G401 (cell line): ENCODE results near the gene CDC42BPG. TPM values are rescaled to one million over a fixed set of nuclear protein-coding genes. Genes with fewer than 3 reads are reported as not detected.

ENCODE experiments used
- DNase-seq: peaks from one replicate; pipeline ENCODE4 v3.0.0-alpha.2; 2015; ENCODE audit warnings: low spot score
- in situ Hi-C: cut with HindIII; loops from 2 replicates; pipeline ENCODE4 v1.10.0; 2016; ENCODE audit warnings: low sequenced_read_pairs, mixed read lengths
- total RNA-seq: library from RNA; depleted of rRNA; stranded (reverse); fragments of >200 nt; shearing (Covaris generic); gene quantifications from 2 replicates; pipeline ENCODE4 v1.2.3, GENCODE V29; 2014; rRNA removed

The CDC42BPG gene
- total RNA-seq, 1 experiment from 2014 or later: 1.6 TPM

DNA sequence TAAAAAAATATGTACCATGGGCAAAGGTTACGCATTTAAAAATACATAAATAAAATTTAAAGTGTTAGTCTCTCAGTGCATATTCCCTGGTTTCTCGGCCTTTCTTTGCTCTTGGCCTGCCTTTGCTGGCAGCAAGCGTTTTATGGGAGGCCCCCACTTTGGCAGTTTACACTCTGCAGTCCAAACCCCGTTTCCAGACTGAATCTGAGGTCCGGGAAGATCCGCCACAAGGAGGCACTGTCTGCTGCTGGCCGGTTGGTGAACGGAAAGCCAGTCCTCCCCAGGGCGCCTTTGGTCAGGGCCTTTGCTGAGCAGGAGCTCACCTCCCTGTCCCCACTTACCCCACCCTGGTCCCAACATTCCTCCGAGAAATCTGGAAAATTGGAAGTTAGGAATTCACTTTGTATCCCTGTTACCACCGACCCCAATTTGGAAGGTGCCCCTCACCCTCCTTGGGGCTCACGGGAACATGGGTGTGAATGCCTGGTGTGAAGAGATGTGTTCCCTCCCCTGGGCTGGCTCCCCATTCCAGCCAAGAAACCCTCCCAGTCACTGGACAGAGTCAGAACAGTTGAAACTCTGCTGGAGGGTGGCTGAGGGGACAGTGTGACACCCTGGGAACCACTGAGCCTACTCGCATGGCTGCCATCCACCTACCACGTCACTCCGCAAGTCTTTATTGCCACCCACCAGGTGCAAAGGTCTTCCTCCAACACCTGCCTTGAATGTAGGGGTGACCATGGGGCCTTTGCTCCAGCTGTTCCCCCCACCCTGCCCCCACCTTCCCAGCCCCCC is 56.7 kb downstream of the CDC42BPG start:
- in situ Hi-C loops: no loop called here
- DNase-seq: peak; percentile 58

DNA sequence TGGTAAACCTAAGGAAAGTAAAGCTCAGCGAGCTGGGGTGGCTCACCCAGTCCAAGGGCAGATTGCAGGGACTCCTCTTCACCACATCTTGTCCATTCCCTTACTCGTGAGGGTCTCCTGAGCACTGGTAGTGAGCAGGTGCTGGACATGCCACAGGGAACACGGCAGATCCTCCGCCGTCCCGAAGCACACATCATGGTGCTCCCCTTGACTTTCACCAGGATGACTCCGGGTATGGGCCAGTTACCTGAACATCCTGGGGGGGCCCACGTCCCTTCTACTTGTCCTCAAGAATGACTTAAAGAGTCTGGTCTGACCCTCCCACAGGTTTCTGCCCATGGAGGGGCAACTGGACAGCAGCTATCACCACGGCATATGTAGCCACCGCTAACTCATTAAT is 58.1 kb downstream of the CDC42BPG start:
- DNase-seq: no peak
- in situ Hi-C loops: no loop called here

DNA sequence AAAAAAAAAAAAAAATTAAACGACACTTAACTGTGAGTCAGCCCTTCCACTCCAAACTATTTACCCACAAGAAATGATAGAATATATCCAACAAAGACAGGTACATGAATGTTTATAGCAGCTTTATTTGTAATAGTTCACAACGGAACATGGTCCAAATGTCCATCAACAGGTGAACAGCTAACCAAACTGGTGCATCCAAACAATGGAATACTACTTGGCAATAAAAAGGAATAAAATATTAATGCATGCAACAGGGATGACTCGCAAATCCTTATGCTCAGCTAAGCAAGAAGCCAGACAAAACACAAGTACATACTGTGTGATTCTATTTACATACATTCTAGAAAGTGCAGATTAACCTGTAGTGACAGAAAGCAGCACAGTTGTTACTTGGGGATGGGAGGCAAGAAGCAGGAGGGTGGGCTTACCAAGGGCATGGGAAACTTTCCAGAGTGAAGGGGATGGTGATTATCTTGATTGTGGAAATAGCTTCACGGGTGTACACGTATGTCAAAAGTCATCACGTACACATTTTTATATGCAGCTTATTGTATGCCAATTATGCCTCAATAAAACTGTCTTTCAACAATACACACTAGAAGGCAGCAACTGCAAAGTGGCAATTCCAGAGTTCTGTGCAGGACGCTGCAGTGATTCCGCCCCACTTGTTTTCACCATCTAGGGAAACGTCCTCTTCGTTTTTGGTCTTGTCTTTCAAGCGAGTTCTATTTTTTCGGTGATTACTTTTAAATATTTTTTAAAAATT is 59.5 kb downstream of the CDC42BPG start:
- in situ Hi-C loops: no loop called here
- no peak for DNase-seq

DNA sequence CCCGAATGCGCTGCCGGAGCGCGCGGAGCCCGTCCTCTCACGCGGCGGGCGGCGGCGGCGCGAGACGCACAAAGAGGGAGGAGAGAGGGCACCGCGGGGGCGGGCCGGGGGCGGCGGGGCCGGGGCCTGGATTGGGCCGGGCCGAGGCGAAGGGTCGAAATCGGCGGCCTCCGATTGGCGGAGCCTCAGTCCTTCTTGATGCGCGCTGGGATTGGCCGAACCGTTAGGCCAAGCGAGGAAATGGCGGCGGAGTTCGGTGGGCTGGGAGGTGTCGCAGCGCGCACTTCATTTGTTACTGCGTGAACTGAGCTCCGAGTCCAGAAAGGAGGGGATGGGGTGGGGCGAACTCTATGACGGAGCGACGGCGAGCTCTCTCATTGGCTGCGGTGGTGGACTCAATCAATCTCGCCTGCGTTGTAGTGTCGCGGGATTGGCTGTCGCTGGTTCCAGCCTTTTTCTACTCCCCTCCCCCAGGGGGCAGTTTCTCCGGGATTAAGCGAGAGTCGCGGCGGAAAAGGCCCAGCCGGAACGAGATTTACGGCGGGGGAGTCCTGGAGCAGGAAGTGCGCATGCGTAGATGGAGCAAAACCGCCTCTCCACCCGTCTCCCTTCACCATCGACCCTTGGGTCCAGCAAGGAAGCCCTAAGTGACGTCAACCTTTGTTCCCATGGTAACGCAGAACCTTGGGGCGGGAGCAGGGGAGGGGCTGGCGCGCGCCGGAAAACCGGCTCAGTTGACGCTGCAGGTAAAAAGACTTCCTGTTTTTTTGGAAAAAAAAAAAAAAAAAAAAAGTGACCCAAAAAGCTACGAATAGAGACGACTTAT is 65.8 kb downstream of the CDC42BPG start, which contains the start of gene SF1:
TSS of gene SF1 (minus strand) at position 70 of the 826 bp plus-strand sequence. CDS start 150 bp downstream, outside the sequence.
- peak; percentile 100 for DNase-seq
- in situ Hi-C loops: loop anchor here (10.0 kb wide), 1 partner anchor 76 kb away; no protein-coding TSS in a partner anchor

DNA sequence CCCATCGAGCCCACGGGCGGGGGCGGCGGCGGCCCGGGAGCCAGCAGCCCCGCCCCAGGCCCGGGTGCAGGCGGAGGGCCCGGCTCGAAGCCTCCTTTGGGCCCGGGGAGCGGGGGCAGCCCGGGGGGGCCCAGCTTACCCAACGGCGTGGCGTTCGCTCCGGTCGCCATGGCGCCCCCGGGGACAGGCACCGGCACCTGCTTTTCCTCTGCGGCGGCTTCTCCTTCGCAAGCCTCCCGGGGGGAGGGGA is 66.3 kb downstream of the CDC42BPG start:
- in situ Hi-C loops: loop anchor here (10.0 kb wide), 1 partner anchor 77 kb away; no protein-coding TSS in a partner anchor
- no peak for DNase-seq

DNA sequence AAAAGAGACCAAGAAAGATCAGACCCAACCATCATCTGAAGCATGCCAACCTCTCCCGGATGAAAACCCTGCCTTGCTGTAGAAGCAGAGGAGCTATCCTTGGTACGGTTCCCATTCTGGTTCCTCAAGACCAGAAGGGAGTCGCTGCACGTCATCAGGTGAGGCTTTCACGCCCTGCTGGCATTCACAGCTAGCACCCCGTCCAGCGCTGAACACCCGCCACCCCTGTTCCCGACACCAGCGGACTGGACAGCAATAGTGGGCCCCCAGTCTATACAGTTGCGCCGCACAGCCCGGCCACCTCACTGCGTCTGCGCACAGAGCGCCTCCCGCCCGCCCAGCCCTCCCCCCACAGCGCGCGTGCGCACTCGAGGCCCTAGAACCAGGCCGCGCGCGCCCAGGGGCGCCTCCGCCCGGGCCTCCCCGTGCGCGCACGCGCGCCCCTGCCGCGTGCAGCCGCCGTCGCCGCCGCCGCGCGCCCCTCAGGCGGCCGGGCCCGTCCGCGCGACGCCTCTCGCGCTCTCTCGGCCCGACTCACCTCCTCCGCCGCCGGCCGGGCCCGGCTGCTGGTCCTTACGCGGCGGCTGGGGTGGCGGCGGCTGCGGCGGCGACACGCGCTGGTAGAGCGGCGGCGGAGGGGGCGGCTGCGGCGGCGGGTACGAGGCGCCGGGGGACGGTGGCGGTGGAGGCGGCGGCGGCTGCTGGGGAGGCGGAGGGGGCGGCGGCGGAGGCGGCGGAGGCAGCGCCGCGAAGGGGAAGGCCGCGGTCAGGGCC is 66.8 kb downstream of the CDC42BPG start:
- DNase-seq: peak; percentile 80
- in situ Hi-C loops: loop anchor here (10.0 kb wide), 1 partner anchor 77 kb away; no protein-coding TSS in a partner anchor

DNA sequence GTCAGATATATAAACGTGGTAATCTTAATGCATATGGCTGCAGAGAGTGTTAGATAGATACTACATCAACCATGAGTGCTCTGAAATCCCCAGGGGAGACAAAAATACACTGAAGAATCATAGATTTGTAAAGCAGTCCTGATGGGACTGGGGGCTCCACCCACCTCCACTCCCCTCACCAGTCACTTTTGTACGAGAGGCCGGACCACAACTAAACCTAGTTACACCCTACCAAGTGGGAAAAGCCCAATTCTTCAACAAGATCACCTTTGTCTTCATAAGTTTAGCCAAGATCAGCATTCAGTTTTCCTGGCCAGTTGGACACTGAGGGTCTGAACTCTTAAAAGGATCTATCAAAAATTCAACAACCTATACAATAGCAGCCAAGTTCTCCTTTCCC is 67.6 kb downstream of the CDC42BPG start:
- in situ Hi-C loops: loop anchor here (10.0 kb wide), 1 partner anchor 78 kb away; no protein-coding TSS in a partner anchor
- no peak for DNase-seq

DNA sequence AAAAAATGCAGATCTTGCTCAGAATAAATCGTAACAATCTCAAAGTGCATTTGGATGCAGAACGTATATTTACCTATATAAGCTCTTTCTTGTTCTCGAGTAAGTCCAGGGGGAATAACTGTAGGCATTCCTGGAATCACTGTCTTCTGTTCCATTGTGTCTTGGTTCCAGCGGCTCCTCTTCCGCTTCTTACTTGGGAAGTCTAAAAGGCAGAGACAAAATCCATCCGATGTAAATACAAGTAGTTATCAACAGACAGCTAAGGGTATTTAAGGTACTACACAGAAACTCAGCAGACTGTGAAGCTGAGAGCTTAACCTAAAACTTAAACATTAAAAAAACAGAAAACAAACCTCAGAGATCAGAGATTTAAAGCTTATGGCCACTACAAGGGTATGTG is 68.0 kb downstream of the CDC42BPG start:
- no peak for DNase-seq
- in situ Hi-C loops: loop anchor here (10.0 kb wide), 1 partner anchor 78 kb away; no protein-coding TSS in a partner anchor

DNA sequence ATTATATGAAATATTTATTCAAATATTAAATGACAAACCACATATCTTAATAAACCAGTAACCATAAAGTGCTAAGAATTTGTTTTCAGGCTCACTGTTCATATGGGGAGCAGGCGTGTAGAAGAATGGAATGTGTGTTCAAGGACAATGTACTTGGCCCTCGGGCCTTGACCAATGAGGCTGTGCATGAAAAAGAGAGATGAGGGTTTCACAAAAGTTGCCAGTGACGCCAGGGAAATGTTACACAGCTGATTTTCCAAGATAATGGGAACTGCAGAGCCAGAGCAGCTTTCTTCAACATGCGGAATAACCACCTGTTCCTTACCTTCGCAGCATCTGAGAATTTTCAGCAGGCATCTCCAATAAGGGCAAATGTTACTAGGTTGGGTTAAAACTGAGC is 70.3 kb downstream of the CDC42BPG start:
- in situ Hi-C loops: loop anchor here (10.0 kb wide), 1 partner anchor 81 kb away; no protein-coding TSS in a partner anchor
- DNase-seq: no peak

Other genes with a start within 250 kb of the CDC42BPG start
- 16.7 and 24.1 TPM in 2 replicates for gene NRXN2, start 121.5 kb downstream of the CDC42BPG start, total RNA-seq
- gene RASGRP2, start 100.5 kb downstream of the CDC42BPG start, total RNA-seq: 0.62 and 1.9 TPM in 2 replicates
- gene PYGM, start 84.7 kb downstream of the CDC42BPG start, total RNA-seq: 8.6 and 11.6 TPM in 2 replicates
- 114 and 170 TPM in 2 replicates for gene SF1, start 66.1 kb downstream of the CDC42BPG start, total RNA-seq
- 24.7 and 26.6 TPM in 2 replicates for gene MAP4K2, start 41.4 kb downstream of the CDC42BPG start, total RNA-seq
- gene MEN1, start 34.1 kb downstream of the CDC42BPG start, total RNA-seq: 12.3 and 13.9 TPM in 2 replicates
- 25.3 and 32.4 TPM in 2 replicates for gene EHD1, start 34.0 kb upstream of the CDC42BPG start, total RNA-seq
- gene ATG2A, start 72.6 kb upstream of the CDC42BPG start, total RNA-seq: 15.8 and 20.5 TPM in 2 replicates
- gene PPP2R5B, start 80.0 kb upstream of the CDC42BPG start, total RNA-seq: 11.7 and 20.5 TPM in 2 replicates
- gene GPHA2, start 91.2 kb upstream of the CDC42BPG start, total RNA-seq: 0.54 and 0.80 TPM in 2 replicates
- gene MAJIN, start 127.5 kb upstream of the CDC42BPG start, total RNA-seq: not detected in 2 replicates
- 0.37 and 4.1 TPM in 2 replicates for gene BATF2, start 152.3 kb upstream of the CDC42BPG start, total RNA-seq
- 175 and 216 TPM in 2 replicates for gene ARL2, start 169.5 kb upstream of the CDC42BPG start, total RNA-seq
- gene SNX15, start 182.8 kb upstream of the CDC42BPG start, total RNA-seq: 10.1 and 12.8 TPM in 2 replicates
- 52.3 and 52.9 TPM in 2 replicates for gene SAC3D1, start 196.6 kb upstream of the CDC42BPG start, total RNA-seq
- gene NAALADL1, start 213.9 kb upstream of the CDC42BPG start, total RNA-seq: not detected in 2 replicates
- 59.1 and 71.2 TPM in 2 replicates for gene CDCA5, start 239.4 kb upstream of the CDC42BPG start, total RNA-seq
- gene ZFPL1, start 239.6 kb upstream of the CDC42BPG start, total RNA-seq: 17.7 and 42.6 TPM in 2 replicates